HepG2 (cell line): ENCODE data around the gene WNK1. TPM values are rescaled to one million over a fixed set of nuclear protein-coding genes. Genes with fewer than 3 reads are reported as not detected.

ENCODE experiments used
- GLI4 ChIP-seq: sonication (generic); formaldehyde crosslinking; IDR thresholded peaks from 2 replicates; pipeline ENCODE4 v1.5.1; 2020; ENCODE audit warnings: missing genetic modification reagents, mild to moderate bottlenecking, moderate library complexity, borderline replicate concordance
- IRF2 ChIP-seq: IDR thresholded peaks from 2 replicates; pipeline ENCODE4 v1.6.1; 2018; ENCODE audit warnings: missing genetic modification reagents, missing compliant biosample characterization
- KLF12 ChIP-seq: sonication (generic); formaldehyde crosslinking; IDR thresholded peaks from 2 replicates; pipeline ENCODE4 v1.4.0; 2020; ENCODE audit warnings: missing genetic modification reagents, borderline replicate concordance
- KLF9 ChIP-seq: IDR thresholded peaks from 2 replicates; pipeline ENCODE4 v1.6.1; 2016; ENCODE audit warnings: low read depth
- MBNL3 ChIP-seq: fragments of 250-450 bp; sonication (Bioruptor Pico); conservative IDR thresholded peaks from 2 replicates; pipeline ENCODE4 v1.8.0; 2022; ENCODE audit warnings: mild to moderate bottlenecking, inconsistent platforms
- NFE2L1 ChIP-seq: sonication (generic); formaldehyde crosslinking; IDR thresholded peaks from 2 replicates; pipeline ENCODE4 v1.4.0; 2020; ENCODE audit warnings: missing genetic modification reagents, mild to moderate bottlenecking, borderline replicate concordance
- NR2F6 ChIP-seq, 2 experiments: IDR thresholded peaks; 2 replicates each; pipeline ENCODE4 v1.6.1; 2016; ENCODE audit warnings: antibody characterized with exemption in 1 of 2, mild to moderate bottlenecking in 1 of 2
- POLR2A ChIP-seq, 2 experiments: IDR thresholded peaks; 2 replicates each; pipeline ENCODE4 v1.6.1; 2011; ENCODE audit warnings: low read depth in 2 of 2, low read length in 2 of 2, mild to moderate bottlenecking in 1 of 2, moderate library complexity in 1 of 2; ENCODE audit not compliant: insufficient read depth in 1 of 2
- SALL1 ChIP-seq: sonication (generic); formaldehyde crosslinking; IDR thresholded peaks from 2 replicates; pipeline ENCODE4 v1.8.0; 2022; ENCODE audit warnings: mild to moderate bottlenecking, missing genetic modification reagents
- SP2 ChIP-seq: sonication (generic); formaldehyde crosslinking; IDR thresholded peaks from 2 replicates; pipeline ENCODE4 v1.5.1; 2020; ENCODE audit warnings: mild to moderate bottlenecking, missing genetic modification reagents
- ZBTB8A ChIP-seq: sonication (generic); formaldehyde crosslinking; IDR thresholded peaks from 2 replicates; pipeline ENCODE4 v1.4.0; 2020; ENCODE audit warnings: mild to moderate bottlenecking, low read depth, missing genetic modification reagents, borderline replicate concordance
- ZNF10 ChIP-seq: sonication (generic); formaldehyde crosslinking; IDR thresholded peaks from 2 replicates; pipeline ENCODE4 v1.4.0; 2020; ENCODE audit warnings: mild to moderate bottlenecking, low read depth, missing genetic modification reagents, borderline replicate concordance
- ZNF432 ChIP-seq: sonication (generic); formaldehyde crosslinking; IDR thresholded peaks from 2 replicates; pipeline ENCODE4 v1.5.0; 2020; ENCODE audit warnings: missing genetic modification reagents, mild to moderate bottlenecking, borderline replicate concordance
- polyA plus RNA-seq, 8 experiments: library from polyadenylated mRNA; depleted of rRNA in 3 of 8; stranded (reverse) in 7 of 8; unstranded in 1 of 8; fragments of >200 nt; fragmentation: Illumina TruSeq in 4 of 8; extraction: Trizol in 4 of 8; gene quantifications; 2 replicates each; pipeline versions ENCODE4 v1.2.1 to v1.2.3, GENCODE V29; 2011 to 2016; ENCODE audit warnings: low read depth in 4 of 8, missing spikeins in 1 of 8, mixed read lengths in 1 of 8; ENCODE audit not compliant: insufficient read depth in 1 of 8
- total RNA-seq, 5 experiments: library from RNA; depleted of rRNA; stranded (reverse); fragments of >200 nt; fragmentation: Illumina TruSeq; extraction: Trizol; gene quantifications; 2 replicates each; pipeline ENCODE4 v1.2.3, GENCODE V29; 2016; ENCODE audit warnings: low read depth in 1 of 5
- TF ChIP-seq, protein P1 (sequence below): IDR thresholded peaks from 2 replicates; pipeline ENCODE4 v1.6.1; 2016; ENCODE audit warnings: control low read depth
- TF ChIP-seq, protein P2 (sequence below): fragments of 450-650 bp; IDR thresholded peaks from 2 replicates; pipeline ENCODE4 v1.6.1; 2016
- TF ChIP-seq, protein P3 (sequence below): sonication (generic); formaldehyde crosslinking; IDR thresholded peaks from 2 replicates; pipeline ENCODE4 v1.8.1; 2022; ENCODE audit warnings: mild to moderate bottlenecking, missing genetic modification reagents
- TF ChIP-seq, protein P4 (sequence below): sonication (generic); formaldehyde crosslinking; IDR thresholded peaks from 2 replicates; pipeline ENCODE4 v1.4.0; 2020; ENCODE audit warnings: missing genetic modification reagents, low read depth, mild to moderate bottlenecking, borderline replicate concordance
- TF ChIP-seq, protein P5 (sequence below): sonication (generic); formaldehyde crosslinking; IDR thresholded peaks from 2 replicates; pipeline ENCODE4 v1.5.1; 2020; ENCODE audit warnings: missing genetic modification reagents, mild to moderate bottlenecking, borderline replicate concordance
- TF ChIP-seq, protein P6 (sequence below): sonication (generic); formaldehyde crosslinking; conservative IDR thresholded peaks from 2 replicates; pipeline ENCODE4 v1.4.0; 2020; ENCODE audit warnings: missing genetic modification reagents
- TF ChIP-seq, protein P7 (sequence below): sonication (generic); formaldehyde crosslinking; IDR thresholded peaks from 2 replicates; pipeline ENCODE4 v1.4.0; 2020; ENCODE audit warnings: missing genetic modification reagents

WNK1 gene
- total and polyA plus RNA-seq, 2 of the 13 experiments (the other 11 are each of a cell fraction or from before 2014, with no cell fraction given) = 31.1 to 54.8 TPM

DNA sequence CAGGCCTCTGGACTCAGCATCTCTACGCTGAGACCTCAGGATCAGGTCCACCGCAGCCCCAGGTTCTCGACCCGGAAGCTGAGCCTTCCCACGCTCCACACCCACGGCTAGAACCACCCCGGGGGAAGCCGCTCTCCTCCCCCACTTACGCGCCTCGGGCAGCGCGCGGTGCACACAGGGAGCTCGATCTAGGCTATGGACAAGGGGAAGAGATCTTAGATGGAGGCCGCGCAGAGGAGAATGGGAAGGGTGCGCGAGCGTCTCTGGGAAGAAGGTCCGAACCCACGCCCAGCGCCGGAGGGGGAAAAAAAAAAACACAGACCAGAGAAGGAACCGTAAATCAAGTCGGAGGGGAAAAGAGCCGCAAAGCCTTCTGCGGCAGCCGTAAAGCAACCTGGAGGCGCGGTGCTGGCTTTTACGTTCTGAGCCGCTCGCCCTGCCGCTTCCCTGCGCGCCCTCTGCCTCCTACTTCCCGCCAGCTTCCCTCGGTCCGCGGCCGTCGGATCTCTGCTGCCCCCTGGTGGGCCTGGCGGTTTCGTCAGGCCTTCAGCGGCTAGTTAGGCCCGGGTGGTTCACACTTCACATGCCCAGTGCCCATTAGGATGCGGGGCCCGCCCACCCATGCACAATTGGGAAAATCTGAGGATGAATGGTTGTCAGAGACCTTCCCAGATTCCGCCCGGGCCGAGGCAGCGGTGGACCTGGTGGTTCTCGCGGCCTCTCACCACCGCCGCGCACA is 197.2 kb downstream of the WNK1 start, which contains the start of gene RAD52 (continued):
- TF ChIP-seq, protein P1, sequence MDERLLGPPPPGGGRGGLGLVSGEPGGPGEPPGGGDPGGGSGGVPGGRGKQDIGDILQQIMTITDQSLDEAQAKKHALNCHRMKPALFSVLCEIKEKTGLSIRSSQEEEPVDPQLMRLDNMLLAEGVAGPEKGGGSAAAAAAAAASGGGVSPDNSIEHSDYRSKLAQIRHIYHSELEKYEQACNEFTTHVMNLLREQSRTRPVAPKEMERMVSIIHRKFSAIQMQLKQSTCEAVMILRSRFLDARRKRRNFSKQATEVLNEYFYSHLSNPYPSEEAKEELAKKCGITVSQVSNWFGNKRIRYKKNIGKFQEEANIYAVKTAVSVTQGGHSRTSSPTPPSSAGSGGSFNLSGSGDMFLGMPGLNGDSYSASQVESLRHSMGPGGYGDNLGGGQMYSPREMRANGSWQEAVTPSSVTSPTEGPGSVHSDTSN = no peak
- TF ChIP-seq ZNF432 (CRISPR knock-in tag) = no peak
- TF ChIP-seq, protein P2, sequence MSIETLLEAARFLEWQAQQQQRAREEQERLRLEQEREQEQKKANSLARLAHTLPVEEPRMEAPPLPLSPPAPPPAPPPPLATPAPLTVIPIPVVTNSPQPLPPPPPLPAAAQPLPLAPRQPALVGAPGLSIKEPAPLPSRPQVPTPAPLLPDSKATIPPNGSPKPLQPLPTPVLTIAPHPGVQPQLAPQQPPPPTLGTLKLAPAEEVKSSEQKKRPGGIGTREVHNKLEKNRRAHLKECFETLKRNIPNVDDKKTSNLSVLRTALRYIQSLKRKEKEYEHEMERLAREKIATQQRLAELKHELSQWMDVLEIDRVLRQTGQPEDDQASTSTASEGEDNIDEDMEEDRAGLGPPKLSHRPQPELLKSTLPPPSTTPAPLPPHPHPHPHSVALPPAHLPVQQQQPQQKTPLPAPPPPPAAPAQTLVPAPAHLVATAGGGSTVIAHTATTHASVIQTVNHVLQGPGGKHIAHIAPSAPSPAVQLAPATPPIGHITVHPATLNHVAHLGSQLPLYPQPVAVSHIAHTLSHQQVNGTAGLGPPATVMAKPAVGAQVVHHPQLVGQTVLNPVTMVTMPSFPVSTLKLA = no peak
- TF ChIP-seq, protein P3, sequence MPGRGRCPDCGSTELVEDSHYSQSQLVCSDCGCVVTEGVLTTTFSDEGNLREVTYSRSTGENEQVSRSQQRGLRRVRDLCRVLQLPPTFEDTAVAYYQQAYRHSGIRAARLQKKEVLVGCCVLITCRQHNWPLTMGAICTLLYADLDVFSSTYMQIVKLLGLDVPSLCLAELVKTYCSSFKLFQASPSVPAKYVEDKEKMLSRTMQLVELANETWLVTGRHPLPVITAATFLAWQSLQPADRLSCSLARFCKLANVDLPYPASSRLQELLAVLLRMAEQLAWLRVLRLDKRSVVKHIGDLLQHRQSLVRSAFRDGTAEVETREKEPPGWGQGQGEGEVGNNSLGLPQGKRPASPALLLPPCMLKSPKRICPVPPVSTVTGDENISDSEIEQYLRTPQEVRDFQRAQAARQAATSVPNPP = no peak
- TF ChIP-seq SALL1 = peak; percentile 70; the same call in 1 of the 2 replicates
- peak; percentile 82; the same call in 1 of the 2 replicates for TF ChIP-seq IRF2
- TF ChIP-seq GLI4 (CRISPR knock-in tag) = no peak
- TF ChIP-seq, protein P4, sequence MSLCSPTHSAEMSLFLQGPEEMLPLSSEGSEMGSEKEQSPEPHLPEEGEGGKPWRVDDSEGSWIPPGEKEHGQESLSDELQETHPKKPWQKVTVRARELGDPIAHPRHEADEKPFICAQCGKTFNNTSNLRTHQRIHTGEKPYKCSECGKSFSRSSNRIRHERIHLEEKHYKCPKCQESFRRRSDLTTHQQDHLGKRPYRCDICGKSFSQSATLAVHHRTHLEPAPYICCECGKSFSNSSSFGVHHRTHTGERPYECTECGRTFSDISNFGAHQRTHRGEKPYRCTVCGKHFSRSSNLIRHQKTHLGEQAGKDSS (CRISPR knock-in tag) = peak; percentile 89
- TF ChIP-seq, protein P5, sequence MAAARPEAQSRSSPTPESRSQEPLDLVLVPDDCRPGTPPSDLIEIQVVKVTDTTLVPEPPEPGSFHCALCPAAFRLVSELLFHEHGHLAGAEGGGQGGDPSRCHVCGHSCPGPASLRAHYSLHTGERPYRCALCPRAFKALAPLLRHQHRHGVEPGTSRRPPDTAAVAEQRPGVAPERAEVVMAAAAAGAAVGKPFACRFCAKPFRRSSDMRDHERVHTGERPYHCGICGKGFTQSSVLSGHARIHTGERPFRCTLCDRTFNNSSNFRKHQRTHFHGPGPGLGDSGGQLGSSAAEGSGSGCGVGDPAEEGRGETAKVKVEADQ = peak; percentile 65; the same call in 1 of the 2 replicates
- TF ChIP-seq NR2F6 (IDR thresholded peaks at IDR 0.05) = no peak
- TF ChIP-seq NR2F6 (CRISPR knock-in tag; IDR thresholded peaks at IDR 0.05) = peak; percentile 49
- no peak for TF ChIP-seq MBNL3 (CRISPR knock-in tag)
- TF ChIP-seq KLF12 (CRISPR knock-in tag) = peak; percentile 50; the same call in 1 of the 2 replicates
- no peak for TF ChIP-seq SP2
- TF ChIP-seq NFE2L1 (CRISPR knock-in tag) = no peak
- TF ChIP-seq ZNF10 = no peak
- TF ChIP-seq POLR2A (IDR thresholded peaks at IDR 0.05; ENCODE audit: insufficient read depth in 1 of 2, low read depth in 2 of 2, low read length in 2 of 2) = peak; percentile 65 to 91; a peak in 3 of 4 replicates
- TF ChIP-seq ZBTB8A (CRISPR knock-in tag) = no peak
- TF ChIP-seq, protein P6, sequence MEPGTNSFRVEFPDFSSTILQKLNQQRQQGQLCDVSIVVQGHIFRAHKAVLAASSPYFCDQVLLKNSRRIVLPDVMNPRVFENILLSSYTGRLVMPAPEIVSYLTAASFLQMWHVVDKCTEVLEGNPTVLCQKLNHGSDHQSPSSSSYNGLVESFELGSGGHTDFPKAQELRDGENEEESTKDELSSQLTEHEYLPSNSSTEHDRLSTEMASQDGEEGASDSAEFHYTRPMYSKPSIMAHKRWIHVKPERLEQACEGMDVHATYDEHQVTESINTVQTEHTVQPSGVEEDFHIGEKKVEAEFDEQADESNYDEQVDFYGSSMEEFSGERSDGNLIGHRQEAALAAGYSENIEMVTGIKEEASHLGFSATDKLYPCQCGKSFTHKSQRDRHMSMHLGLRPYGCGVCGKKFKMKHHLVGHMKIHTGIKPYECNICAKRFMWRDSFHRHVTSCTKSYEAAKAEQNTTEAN (CRISPR knock-in tag) = no peak
- TF ChIP-seq KLF9 = peak; percentile 75; the same call in 1 of the 2 replicates
- TF ChIP-seq, protein P7, sequence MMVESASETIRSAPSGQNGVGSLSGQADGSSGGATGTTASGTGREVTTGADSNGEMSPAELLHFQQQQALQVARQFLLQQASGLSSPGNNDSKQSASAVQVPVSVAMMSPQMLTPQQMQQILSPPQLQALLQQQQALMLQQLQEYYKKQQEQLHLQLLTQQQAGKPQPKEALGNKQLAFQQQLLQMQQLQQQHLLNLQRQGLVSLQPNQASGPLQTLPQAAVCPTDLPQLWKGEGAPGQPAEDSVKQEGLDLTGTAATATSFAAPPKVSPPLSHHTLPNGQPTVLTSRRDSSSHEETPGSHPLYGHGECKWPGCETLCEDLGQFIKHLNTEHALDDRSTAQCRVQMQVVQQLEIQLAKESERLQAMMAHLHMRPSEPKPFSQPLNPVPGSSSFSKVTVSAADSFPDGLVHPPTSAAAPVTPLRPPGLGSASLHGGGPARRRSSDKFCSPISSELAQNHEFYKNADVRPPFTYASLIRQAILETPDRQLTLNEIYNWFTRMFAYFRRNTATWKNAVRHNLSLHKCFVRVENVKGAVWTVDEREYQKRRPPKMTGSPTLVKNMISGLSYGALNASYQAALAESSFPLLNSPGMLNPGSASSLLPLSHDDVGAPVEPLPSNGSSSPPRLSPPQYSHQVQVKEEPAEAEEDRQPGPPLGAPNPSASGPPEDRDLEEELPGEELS (CRISPR knock-in tag) = peak; percentile 57
